Measurements from ENCODE around the gene IL1RN.

- TF ChIP-seq, protein P1, sequence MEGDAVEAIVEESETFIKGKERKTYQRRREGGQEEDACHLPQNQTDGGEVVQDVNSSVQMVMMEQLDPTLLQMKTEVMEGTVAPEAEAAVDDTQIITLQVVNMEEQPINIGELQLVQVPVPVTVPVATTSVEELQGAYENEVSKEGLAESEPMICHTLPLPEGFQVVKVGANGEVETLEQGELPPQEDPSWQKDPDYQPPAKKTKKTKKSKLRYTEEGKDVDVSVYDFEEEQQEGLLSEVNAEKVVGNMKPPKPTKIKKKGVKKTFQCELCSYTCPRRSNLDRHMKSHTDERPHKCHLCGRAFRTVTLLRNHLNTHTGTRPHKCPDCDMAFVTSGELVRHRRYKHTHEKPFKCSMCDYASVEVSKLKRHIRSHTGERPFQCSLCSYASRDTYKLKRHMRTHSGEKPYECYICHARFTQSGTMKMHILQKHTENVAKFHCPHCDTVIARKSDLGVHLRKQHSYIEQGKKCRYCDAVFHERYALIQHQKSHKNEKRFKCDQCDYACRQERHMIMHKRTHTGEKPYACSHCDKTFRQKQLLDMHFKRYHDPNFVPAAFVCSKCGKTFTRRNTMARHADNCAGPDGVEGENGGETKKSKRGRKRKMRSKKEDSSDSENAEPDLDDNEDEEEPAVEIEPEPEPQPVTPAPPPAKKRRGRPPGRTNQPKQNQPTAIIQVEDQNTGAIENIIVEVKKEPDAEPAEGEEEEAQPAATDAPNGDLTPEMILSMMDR (IDR thresholded peaks at IDR 0.05; ENCODE audit: low read length): no peak
- TF ChIP-seq EZH2 (optimal IDR thresholded peaks at IDR 0.05; ENCODE audit: low read depth, low read length): no peak
- no peak for TF ChIP-seq EZH2phosphoT487 (IDR thresholded peaks at IDR 0.05; ENCODE audit: low read length)
Observed at GRCh38 chr2:113158884-113159553, 31.6 kb downstream of the IL1RN start.
